GM13976 (cell line): ENCODE data around the gene TRIM8.

ENCODE experiments used
- DNase-seq: peaks from one replicate; pipeline ENCODE4 v3.0.0; 2012; ENCODE audit warnings: low spot score
- in situ Hi-C: fragments of 300-500 bp; cut with MboI; formaldehyde crosslinking; loops from one replicate; pipeline ENCODE4 v1.12.0; 2022; ENCODE audit warnings: low sequenced_read_pairs, mixed read lengths, inconsistent platforms; ENCODE audit not compliant: unreplicated experiment
- TF ChIP-seq, protein P1 (sequence below): IDR thresholded peaks from 2 replicates; pipeline ENCODE4 v1.5.1; 2012; ENCODE audit warnings: borderline replicate concordance, mild to moderate bottlenecking; ENCODE audit not compliant: insufficient read depth; ENCODE audit errors: extremely low read depth, missing control alignments, control extremely low read depth

TRIM8 gene

DNA sequence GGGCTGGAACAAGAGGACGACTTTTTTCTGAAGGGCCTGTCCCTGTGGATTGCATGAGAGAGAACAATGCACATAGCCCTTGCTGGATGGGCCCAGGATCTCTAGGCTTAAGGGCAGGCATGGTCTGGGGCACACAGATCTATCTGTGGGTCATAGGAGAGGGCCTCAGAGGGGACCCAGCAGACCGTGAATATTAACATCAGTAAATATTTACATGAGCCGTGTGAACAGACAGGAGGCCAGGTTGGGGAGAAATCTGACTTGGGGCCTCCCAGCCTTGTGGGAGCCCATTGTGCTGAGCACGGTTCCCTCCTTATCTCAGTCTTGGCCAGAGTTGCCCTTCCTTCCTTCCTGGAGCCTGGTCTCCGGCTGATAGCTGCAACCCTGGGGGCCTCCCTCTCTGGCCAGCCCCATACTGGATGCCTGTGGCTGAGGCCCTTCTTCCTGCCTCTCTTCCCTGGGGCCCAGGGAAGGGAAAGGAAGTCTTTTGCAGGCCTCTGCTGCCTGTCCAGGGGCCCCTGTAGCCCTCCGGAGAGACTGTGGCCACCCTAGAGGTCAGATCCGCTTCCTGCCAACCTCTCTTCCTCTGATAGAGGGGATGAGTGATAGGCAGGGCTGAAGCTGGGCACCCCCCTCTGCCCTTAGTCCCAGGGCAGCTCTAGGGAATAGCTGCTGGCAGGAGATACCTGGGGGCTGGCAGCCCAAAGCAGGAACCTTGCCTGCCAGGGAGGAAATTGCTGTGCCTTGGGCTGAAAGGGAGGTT is 44.5 kb upstream of the TRIM8 start:
- in situ Hi-C loops = loop anchor here (25.0 kb wide), 1 partner anchor 362 kb away; the partner anchor contains the start of genes ELOVL3, GBF1 and PITX3
- TF ChIP-seq, protein P1, sequence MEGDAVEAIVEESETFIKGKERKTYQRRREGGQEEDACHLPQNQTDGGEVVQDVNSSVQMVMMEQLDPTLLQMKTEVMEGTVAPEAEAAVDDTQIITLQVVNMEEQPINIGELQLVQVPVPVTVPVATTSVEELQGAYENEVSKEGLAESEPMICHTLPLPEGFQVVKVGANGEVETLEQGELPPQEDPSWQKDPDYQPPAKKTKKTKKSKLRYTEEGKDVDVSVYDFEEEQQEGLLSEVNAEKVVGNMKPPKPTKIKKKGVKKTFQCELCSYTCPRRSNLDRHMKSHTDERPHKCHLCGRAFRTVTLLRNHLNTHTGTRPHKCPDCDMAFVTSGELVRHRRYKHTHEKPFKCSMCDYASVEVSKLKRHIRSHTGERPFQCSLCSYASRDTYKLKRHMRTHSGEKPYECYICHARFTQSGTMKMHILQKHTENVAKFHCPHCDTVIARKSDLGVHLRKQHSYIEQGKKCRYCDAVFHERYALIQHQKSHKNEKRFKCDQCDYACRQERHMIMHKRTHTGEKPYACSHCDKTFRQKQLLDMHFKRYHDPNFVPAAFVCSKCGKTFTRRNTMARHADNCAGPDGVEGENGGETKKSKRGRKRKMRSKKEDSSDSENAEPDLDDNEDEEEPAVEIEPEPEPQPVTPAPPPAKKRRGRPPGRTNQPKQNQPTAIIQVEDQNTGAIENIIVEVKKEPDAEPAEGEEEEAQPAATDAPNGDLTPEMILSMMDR = no peak
- no peak for DNase-seq

DNA sequence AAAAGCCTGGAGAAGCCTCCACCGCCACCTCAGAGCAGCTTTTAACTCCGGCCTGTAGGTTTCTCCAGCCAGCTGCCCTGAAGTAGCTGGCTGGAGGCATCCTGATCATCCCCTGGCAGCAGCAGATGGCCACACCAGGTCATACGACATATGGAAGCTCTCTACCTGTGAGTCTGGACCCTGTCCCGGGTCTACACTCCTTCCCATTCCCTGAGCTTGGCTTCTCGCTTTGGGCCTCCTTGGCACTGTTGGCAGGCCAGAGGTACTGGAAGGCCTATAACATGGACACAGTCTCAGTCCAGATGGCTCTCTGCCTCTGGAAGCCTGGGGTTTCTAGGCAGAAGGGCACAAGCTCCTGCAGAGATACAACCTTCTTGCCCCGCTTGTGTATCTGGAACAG is 43.5 kb upstream of the TRIM8 start:
- TF ChIP-seq, protein P1 = no peak
- in situ Hi-C loops = no loop called here
- DNase-seq = no peak

DNA sequence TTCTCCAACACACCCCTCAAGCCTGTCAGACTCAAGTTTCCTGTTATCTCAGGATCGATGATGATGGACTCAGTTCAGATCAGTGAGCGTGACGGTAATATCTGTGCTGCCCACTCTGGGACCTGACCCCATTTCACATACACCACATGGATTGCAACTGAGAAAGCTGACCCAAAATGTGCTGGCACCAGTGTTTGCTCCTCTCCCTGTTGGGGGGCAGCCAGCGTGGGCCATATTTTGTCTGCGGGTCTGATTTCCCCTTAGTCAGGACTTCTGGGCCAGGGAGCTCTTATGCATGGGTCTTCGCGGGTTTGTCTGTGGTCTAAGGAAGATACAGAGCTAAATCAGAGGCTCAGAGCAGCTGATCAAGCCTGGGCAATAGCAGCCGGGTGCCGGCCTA is 42.6 kb upstream of the TRIM8 start:
- TF ChIP-seq, protein P1 = no peak
- in situ Hi-C loops = no loop called here
- no peak for DNase-seq

DNA sequence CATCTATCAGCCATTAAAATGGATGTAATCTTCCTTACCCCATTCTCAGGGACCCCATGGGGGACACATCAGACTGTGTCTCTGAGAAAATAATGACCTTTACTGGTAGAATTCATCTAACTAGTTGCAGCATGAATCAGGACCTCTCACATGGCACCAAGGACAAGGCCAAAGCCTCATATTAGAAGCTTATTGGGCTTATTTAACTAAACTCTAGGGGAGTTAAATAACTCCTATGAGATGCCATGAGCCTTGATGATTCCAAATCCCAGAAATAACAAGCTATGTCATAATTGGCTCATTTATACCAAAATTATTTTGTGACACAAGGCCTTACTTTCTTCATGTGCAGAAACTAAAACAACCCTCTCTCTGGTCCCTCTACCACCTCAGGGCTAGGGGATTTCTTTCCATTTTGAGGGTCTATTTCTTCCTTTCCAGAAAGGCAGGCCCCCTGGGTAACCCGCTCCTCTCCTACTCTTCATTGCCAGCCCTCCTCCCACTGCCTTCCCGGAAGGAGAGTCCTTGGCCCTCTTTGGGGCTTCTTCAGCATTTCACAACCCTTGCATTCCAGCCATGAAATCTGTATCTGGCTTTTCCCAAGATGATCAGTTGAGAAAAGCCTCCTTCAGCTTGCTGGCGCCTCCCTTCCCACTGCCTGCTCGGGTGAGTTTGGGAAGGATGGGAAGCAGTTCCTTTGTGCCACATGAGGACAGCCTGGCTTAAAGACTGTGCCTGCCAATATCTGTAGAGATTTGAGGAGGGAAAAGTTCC is 41.8 kb upstream of the TRIM8 start:
- DNase-seq = no peak
- TF ChIP-seq, protein P1 = no peak
- in situ Hi-C loops = no loop called here

DNA sequence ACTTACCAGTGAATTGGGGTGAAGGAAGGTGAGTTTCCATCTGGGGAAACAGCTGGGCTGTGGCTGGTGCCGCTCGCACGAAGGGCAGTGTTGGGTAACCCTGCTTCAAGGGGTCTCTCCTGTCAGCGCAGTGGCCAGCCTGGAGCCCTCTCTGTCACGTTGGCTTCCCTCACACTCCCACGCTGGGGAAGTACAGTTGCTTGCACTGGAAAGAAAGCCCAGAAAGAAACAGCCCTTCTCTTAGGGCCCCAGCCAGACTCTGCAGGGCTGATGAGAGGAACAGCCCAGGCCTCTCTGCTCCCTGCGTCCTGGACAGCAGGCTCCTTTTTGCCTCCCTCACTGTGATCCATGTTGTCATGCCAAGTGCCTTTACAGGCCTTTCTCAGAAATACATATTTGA is 40.3 kb upstream of the TRIM8 start:
- in situ Hi-C loops = no loop called here
- DNase-seq = no peak
- TF ChIP-seq, protein P1 = no peak

DNA sequence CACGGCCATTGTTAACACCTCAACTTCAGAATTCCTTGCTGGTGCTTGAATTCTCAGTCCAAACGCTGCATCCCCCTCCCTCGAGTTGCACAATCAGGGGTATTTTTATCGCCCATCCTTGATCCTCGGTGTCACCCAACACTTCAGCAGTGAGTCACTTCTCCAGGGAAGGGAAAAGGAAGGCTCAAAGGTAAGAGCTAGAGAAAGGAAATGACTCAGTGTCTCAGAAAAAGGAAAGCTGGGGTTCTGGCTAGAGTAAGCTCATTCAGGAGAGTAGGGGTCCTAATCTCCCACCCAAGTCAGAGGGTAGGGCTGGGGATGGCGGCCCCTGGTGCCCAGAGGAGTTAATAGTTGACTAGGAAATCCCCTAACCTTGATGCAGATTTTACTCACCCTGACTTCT is 39.8 kb upstream of the TRIM8 start:
- in situ Hi-C loops = no loop called here
- DNase-seq = no peak
- TF ChIP-seq, protein P1 = no peak
